ENCODE results near the gene FBXL14. TPM values are rescaled to one million over a fixed set of nuclear protein-coding genes. Genes with fewer than 3 reads are reported as not detected.

FBXL14 gene
- total and polyA plus RNA-seq, 2 of the 13 experiments (the other 11 are each of a cell fraction or from before 2014, with no cell fraction given) = 7.0 to 7.4 TPM

DNA sequence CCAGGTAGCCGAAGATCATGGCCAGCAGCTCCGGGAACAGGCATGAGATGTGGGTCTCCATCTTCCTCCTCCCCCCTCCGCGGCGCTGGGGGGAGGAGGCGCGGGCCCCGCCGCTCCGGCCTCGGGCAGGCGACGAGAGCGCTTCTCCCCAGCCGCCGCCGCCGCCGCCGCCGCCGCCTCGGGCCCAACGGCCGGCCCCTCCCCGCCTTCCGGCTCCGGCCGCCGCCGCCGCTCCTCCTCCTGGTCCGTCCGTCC is 448 bp downstream of the FBXL14 start (continued):
- TF ChIP-seq ZBTB7A (CRISPR knock-in tag; IDR thresholded peaks at IDR 0.05) (no peak), HDAC1 (CRISPR knock-in tag; IDR thresholded peaks at IDR 0.05) (peak; percentile 3; the same call in 1 of the 2 replicates), ZNF781 (CRISPR knock-in tag; IDR thresholded peaks at IDR 0.05; ENCODE audit: borderline replicate concordance, not compliant biosample characterization) (no peak), ATAD3A (CRISPR knock-in tag; IDR thresholded peaks at IDR 0.05) (no peak), SP5 (CRISPR knock-in tag; IDR thresholded peaks at IDR 0.05; ENCODE audit: borderline replicate concordance, low read depth) (0 out of 2 replicates have a peak, but pooled peaks have one; percentile 6), ZFP41 (CRISPR knock-in tag; IDR thresholded peaks at IDR 0.05; ENCODE audit: borderline replicate concordance) (no peak), GTF2F1 (IDR thresholded peaks at IDR 0.05; ENCODE audit: low read length) (no peak), KDM3A (CRISPR knock-in tag; IDR thresholded peaks at IDR 0.05; ENCODE audit: low read depth) (no peak), GABPA (IDR thresholded peaks at IDR 0.05; ENCODE audit: low read depth, low read length) (peak; percentile 77; the same call in 1 of the 2 replicates), GABPA (CRISPR knock-in tag; IDR thresholded peaks at IDR 0.05; ENCODE audit: low read depth) (peak; percentile 44; the same call in 1 of the 2 replicates), SPEN (CRISPR knock-in tag; IDR thresholded peaks at IDR 0.05; ENCODE audit: low read depth) (no peak; the same call in 1 of the 2 replicates), EHMT2 (IDR thresholded peaks at IDR 0.05; ENCODE audit: borderline replicate concordance, low read depth, low read length) (no peak), HOXA7 (CRISPR knock-in tag; IDR thresholded peaks at IDR 0.05) (no peak), MED1 (CRISPR knock-in tag; IDR thresholded peaks at IDR 0.05) (no peak), STAT5B (CRISPR knock-in tag; IDR thresholded peaks at IDR 0.05) (no peak)
- TF ChIP-seq, protein P1, sequence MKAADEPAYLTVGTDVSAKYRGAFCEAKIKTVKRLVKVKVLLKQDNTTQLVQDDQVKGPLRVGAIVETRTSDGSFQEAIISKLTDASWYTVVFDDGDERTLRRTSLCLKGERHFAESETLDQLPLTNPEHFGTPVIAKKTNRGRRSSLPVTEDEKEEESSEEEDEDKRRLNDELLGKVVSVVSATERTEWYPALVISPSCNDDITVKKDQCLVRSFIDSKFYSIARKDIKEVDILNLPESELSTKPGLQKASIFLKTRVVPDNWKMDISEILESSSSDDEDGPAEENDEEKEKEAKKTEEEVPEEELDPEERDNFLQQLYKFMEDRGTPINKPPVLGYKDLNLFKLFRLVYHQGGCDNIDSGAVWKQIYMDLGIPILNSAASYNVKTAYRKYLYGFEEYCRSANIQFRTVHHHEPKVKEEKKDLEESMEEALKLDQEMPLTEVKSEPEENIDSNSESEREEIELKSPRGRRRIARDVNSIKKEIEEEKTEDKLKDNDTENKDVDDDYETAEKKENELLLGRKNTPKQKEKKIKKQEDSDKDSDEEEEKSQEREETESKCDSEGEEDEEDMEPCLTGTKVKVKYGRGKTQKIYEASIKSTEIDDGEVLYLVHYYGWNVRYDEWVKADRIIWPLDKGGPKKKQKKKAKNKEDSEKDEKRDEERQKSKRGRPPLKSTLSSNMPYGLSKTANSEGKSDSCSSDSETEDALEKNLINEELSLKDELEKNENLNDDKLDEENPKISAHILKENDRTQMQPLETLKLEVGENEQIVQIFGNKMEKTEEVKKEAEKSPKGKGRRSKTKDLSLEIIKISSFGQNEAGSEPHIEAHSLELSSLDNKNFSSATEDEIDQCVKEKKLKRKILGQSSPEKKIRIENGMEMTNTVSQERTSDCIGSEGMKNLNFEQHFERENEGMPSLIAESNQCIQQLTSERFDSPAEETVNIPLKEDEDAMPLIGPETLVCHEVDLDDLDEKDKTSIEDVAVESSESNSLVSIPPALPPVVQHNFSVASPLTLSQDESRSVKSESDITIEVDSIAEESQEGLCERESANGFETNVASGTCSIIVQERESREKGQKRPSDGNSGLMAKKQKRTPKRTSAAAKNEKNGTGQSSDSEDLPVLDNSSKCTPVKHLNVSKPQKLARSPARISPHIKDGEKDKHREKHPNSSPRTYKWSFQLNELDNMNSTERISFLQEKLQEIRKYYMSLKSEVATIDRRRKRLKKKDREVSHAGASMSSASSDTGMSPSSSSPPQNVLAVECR (CRISPR knock-in tag; IDR thresholded peaks at IDR 0.05; ENCODE audit: borderline replicate concordance) = no peak
- TF ChIP-seq, protein P2, sequence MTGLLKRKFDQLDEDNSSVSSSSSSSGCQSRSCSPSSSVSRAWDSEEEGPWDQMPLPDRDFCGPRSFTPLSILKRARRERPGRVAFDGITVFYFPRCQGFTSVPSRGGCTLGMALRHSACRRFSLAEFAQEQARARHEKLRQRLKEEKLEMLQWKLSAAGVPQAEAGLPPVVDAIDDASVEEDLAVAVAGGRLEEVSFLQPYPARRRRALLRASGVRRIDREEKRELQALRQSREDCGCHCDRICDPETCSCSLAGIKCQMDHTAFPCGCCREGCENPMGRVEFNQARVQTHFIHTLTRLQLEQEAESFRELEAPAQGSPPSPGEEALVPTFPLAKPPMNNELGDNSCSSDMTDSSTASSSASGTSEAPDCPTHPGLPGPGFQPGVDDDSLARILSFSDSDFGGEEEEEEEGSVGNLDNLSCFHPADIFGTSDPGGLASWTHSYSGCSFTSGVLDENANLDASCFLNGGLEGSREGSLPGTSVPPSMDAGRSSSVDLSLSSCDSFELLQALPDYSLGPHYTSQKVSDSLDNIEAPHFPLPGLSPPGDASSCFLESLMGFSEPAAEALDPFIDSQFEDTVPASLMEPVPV (CRISPR knock-in tag; IDR thresholded peaks at IDR 0.05) = no peak
- TF ChIP-seq, protein P3, sequence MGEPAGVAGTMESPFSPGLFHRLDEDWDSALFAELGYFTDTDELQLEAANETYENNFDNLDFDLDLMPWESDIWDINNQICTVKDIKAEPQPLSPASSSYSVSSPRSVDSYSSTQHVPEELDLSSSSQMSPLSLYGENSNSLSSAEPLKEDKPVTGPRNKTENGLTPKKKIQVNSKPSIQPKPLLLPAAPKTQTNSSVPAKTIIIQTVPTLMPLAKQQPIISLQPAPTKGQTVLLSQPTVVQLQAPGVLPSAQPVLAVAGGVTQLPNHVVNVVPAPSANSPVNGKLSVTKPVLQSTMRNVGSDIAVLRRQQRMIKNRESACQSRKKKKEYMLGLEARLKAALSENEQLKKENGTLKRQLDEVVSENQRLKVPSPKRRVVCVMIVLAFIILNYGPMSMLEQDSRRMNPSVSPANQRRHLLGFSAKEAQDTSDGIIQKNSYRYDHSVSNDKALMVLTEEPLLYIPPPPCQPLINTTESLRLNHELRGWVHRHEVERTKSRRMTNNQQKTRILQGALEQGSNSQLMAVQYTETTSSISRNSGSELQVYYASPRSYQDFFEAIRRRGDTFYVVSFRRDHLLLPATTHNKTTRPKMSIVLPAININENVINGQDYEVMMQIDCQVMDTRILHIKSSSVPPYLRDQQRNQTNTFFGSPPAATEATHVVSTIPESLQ (CRISPR knock-in tag; conservative IDR thresholded peaks at IDR 0.05) = no peak
- TF ChIP-seq, protein P4, sequence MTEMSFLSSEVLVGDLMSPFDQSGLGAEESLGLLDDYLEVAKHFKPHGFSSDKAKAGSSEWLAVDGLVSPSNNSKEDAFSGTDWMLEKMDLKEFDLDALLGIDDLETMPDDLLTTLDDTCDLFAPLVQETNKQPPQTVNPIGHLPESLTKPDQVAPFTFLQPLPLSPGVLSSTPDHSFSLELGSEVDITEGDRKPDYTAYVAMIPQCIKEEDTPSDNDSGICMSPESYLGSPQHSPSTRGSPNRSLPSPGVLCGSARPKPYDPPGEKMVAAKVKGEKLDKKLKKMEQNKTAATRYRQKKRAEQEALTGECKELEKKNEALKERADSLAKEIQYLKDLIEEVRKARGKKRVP (CRISPR knock-in tag; IDR thresholded peaks at IDR 0.05) = no peak
- TF ChIP-seq, protein P5, sequence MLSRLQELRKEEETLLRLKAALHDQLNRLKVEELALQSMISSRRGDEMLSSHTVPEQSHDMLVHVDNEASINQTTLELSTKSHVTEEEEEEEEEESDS (CRISPR knock-in tag; IDR thresholded peaks at IDR 0.05; ENCODE audit: borderline replicate concordance) = no peak
- TF ChIP-seq, protein P6, sequence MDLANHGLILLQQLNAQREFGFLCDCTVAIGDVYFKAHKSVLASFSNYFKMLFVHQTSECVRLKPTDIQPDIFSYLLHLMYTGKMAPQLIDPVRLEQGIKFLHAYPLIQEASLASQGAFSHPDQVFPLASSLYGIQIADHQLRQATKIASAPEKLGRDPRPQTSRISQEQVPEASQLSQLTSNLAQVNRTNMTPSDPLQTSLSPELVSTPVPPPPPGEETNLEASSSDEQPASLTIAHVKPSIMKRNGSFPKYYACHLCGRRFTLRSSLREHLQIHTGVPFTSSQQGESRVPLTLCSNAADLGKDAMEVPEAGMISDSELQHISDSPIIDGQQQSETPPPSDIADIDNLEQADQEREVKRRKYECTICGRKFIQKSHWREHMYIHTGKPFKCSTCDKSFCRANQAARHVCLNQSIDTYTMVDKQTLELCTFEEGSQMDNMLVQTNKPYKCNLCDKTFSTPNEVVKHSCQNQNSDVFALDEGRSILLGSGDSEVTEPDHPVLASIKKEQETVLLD (CRISPR knock-in tag; IDR thresholded peaks at IDR 0.05; ENCODE audit: low read depth) = peak; percentile 74; the same call in 1 of the 2 replicates

Measured in HepG2 (cell line).